ENCODE results near the gene CLASP1. TPM values are rescaled to one million over a fixed set of nuclear protein-coding genes. Genes with fewer than 3 reads are reported as not detected.

CLASP1 gene
- total and polyA plus RNA-seq, 2 experiments from 2014 or later = 16.6 to 56.3 TPM

DNA sequence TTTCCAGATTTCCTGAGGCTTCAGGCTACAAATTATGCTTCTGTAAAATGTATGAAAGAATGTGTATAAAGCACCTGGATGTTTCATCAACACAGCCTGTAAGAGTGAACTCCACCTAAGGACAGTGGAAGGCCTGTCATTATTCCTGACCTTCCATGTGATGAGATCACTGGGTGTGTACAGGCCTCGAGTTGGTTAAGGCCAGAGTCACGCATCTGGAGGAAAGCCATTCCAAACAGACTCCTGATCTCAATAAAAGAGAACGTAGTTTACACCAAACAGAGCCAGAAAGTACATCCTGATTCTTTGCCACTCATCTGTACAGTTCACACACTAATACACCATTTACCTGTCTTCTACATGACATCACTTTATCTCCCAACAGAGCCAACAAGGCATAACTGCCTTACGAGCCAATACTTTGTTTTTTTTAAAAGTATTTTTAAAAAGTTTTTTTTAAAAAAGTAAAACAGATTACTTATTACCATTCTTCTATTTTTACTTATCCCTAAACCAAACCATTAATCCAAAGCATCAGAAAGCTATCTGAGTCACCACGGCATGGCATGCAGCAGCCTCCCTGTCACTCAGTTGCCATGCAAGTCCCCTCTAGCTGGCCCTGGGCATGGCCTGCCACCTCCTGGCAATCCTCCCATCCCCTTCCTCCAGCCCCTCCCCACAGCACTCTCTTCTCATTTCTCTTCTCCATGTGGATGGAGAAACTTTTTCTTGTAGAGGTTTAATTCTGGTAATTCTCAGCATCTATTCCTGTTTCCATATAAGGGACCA is 285.4 kb downstream of the CLASP1 start (continued):
- TF ChIP-seq, protein P1, sequence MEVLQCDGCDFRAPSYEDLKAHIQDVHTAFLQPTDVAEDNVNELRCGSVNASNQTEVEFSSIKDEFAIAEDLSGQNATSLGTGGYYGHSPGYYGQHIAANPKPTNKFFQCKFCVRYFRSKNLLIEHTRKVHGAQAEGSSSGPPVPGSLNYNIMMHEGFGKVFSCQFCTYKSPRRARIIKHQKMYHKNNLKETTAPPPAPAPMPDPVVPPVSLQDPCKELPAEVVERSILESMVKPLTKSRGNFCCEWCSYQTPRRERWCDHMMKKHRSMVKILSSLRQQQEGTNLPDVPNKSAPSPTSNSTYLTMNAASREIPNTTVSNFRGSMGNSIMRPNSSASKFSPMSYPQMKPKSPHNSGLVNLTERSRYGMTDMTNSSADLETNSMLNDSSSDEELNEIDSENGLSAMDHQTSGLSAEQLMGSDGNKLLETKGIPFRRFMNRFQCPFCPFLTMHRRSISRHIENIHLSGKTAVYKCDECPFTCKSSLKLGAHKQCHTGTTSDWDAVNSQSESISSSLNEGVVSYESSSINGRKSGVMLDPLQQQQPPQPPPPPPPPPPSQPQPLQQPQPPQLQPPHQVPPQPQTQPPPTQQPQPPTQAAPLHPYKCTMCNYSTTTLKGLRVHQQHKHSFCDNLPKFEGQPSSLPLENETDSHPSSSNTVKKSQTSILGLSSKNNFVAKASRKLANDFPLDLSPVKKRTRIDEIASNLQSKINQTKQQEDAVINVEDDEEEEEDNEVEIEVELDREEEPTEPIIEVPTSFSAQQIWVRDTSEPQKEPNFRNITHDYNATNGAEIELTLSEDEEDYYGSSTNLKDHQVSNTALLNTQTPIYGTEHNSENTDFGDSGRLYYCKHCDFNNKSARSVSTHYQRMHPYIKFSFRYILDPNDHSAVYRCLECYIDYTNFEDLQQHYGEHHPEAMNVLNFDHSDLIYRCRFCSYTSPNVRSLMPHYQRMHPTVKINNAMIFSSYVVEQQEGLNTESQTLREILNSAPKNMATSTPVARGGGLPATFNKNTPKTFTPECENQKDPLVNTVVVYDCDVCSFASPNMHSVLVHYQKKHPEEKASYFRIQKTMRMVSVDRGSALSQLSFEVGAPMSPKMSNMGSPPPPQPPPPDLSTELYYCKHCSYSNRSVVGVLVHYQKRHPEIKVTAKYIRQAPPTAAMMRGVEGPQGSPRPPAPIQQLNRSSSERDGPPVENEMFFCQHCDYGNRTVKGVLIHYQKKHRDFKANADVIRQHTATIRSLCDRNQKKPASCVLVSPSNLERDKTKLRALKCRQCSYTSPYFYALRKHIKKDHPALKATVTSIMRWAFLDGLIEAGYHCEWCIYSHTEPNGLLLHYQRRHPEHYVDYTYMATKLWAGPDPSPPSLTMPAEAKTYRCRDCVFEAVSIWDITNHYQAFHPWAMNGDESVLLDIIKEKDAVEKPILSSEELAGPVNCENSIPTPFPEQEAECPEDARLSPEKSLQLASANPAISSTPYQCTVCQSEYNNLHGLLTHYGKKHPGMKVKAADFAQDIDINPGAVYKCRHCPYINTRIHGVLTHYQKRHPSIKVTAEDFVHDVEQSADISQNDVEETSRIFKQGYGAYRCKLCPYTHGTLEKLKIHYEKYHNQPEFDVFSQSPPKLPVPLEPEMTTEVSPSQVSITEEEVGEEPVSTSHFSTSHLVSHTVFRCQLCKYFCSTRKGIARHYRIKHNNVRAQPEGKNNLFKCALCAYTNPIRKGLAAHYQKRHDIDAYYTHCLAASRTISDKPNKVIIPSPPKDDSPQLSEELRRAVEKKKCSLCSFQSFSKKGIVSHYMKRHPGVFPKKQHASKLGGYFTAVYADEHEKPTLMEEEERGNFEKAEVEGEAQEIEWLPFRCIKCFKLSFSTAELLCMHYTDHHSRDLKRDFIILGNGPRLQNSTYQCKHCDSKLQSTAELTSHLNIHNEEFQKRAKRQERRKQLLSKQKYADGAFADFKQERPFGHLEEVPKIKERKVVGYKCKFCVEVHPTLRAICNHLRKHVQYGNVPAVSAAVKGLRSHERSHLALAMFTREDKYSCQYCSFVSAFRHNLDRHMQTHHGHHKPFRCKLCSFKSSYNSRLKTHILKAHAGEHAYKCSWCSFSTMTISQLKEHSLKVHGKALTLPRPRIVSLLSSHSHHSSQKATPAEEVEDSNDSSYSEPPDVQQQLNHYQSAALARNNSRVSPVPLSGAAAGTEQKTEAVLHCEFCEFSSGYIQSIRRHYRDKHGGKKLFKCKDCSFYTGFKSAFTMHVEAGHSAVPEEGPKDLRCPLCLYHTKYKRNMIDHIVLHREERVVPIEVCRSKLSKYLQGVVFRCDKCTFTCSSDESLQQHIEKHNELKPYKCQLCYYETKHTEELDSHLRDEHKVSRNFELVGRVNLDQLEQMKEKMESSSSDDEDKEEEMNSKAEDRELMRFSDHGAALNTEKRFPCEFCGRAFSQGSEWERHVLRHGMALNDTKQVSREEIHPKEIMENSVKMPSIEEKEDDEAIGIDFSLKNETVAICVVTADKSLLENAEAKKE (CRISPR knock-in tag; IDR thresholded peaks at IDR 0.05) = no peak
- no peak for TF ChIP-seq EZH2phosphoT487 (IDR thresholded peaks at IDR 0.05; ENCODE audit: unreplicated experiment)
- TF ChIP-seq POLR2AphosphoS5 (IDR thresholded peaks at IDR 0.05; ENCODE audit: low read depth) = no peak
- TF ChIP-seq STAT1 (IDR thresholded peaks at IDR 0.05; ENCODE audit: unreplicated experiment) = no peak
- no peak for TF ChIP-seq NANOG (IDR thresholded peaks at IDR 0.05; ENCODE audit: borderline replicate concordance)
- TF ChIP-seq ZNF114 (CRISPR knock-in tag; IDR thresholded peaks at IDR 0.05) = no peak
- TF ChIP-seq, protein P2, sequence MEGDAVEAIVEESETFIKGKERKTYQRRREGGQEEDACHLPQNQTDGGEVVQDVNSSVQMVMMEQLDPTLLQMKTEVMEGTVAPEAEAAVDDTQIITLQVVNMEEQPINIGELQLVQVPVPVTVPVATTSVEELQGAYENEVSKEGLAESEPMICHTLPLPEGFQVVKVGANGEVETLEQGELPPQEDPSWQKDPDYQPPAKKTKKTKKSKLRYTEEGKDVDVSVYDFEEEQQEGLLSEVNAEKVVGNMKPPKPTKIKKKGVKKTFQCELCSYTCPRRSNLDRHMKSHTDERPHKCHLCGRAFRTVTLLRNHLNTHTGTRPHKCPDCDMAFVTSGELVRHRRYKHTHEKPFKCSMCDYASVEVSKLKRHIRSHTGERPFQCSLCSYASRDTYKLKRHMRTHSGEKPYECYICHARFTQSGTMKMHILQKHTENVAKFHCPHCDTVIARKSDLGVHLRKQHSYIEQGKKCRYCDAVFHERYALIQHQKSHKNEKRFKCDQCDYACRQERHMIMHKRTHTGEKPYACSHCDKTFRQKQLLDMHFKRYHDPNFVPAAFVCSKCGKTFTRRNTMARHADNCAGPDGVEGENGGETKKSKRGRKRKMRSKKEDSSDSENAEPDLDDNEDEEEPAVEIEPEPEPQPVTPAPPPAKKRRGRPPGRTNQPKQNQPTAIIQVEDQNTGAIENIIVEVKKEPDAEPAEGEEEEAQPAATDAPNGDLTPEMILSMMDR (conservative IDR thresholded peaks at IDR 0.05; ENCODE audit: low read depth in 2 of 2) = no peak
- TF ChIP-seq, protein P3, sequence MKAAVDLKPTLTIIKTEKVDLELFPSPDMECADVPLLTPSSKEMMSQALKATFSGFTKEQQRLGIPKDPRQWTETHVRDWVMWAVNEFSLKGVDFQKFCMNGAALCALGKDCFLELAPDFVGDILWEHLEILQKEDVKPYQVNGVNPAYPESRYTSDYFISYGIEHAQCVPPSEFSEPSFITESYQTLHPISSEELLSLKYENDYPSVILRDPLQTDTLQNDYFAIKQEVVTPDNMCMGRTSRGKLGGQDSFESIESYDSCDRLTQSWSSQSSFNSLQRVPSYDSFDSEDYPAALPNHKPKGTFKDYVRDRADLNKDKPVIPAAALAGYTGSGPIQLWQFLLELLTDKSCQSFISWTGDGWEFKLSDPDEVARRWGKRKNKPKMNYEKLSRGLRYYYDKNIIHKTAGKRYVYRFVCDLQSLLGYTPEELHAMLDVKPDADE (IDR thresholded peaks at IDR 0.05) = no peak
